Stimulated activated CD4-positive, alpha-beta T cell treated with anti-CD3 and anti-CD28 coated beads, TNF-alpha, amount 100 ng/mL, for 1 hour (primary cell): ENCODE data around the gene STAMBPL1.

Source experiments
- DNase-seq, 3 donors: peaks; one replicate each; pipeline ENCODE4 v3.0.0-alpha.2; 2020; ENCODE audit warnings: low read depth in 3 of 3, low spot score in 1 of 3

The STAMBPL1 gene

DNA sequence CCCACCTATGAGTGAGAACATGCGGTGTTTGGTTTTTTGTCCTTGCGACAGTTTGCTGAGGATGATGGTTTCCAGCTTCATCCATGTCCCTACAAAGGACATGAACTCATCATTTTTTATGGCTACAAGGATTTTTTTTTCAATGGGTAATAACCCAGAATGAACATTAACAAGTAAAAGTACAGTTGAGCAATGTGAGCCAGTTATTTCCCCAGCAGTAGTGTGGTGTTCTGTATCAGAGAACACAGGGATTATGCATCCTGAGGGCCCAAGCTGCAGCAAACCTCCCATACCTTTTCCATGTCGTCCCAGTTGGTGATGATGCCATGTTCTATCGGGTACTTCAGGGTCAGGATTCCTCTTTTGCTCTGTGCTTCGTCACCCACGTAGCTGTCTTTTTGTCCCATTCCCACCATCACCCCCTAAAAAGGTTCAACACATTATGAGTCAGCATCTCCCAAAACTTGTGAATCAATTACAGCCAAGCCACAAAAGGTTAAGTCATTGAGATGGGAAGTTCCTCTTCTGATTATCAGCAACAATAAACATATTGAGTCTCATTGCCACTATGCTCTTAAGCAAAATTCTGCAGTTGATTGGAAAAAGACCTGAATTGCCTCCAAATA, 67.0 kb downstream of the STAMBPL1 start:
- no peak for DNase-seq

DNA sequence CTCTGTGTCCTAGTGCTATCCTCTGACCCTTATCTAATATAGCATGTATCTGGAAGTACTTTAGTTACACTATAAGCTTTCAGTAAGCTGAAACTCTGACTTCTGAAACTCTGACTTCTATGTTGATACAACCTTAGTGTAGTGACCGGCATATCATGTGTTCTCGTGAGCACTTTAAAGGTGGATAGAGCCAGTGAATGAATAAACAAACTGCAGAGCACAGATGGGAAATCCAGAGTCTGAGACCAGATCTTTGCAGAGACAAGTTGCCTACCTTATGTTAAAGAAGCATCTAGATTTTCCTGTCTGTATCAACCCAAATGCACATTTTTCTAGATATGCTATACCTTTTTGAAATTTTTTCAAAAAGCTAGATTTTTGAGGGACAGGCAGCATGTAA, 69.0 kb downstream of the STAMBPL1 start:
- DNase-seq = no peak

DNA sequence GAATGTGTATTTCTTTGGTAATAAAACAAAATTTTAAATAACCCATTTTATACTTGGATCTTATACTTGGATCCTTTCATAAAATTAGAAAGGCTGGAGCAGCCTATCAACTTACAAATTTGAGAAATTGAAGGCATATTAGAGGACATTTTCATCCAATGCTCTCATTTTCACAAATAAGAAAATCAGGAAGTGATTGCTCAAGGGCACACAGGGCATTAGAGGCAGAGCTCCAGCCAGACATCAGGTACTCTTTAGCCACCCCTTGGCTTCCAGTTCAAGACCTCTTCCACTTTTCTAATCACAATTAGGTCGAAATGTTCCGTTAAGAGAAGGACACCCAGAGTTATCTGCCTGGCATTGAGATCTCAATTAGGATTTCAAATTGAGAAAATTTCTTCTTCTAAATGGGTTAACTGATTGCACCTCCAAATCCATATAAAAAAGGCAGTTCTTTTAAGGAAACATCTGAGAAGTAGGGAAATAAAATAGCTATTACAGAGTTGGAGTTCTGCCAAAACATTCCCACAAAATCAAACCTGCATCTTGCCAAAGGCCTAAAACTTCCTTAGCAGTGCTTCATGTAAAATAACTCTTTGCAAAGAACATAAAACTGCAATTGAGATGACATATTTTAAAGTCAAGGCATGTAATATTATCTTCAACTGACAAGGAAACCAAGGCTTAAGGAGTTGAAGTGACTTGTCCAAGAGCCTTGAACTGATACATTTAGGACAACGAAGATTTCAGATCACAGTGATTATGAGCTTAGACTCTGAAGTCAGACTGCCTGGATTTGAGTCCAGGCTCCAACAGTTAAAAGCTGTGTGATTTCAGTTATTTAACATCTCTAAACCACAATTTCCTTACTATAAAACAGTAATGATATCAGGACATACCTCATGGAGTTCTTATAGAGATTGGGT, 70.1 kb downstream of the STAMBPL1 start:
- DNase-seq = no peak

DNA sequence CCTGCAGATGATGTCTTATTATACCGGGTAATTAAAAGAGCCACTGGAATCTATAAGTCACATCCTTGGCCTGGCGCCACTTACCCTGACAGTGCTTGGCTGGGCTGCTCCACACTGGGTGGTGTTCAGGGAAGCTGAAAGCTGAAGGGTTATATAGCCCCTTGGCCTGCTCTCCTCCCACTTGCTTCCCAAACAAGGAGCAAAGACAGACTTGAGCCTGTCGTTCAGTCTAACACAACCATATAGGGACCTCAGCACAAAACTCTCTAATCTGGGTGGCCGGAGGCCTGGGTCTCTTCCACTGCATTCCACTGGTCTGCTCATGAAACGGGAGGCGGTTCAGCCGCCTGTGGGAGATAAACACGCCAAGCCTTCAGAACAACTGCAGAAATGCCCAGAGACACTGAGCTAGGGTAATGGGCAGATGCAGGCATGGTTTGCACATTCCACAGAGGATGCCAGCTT, 72.6 kb downstream of the STAMBPL1 start, which contains the start of gene ACTA2:
ACTA2 (minus strand) TSS at position 127 of the 465 bp plus-strand sequence. CDS start 3,843 bp downstream, outside the sequence.
- no peak for DNase-seq

DNA sequence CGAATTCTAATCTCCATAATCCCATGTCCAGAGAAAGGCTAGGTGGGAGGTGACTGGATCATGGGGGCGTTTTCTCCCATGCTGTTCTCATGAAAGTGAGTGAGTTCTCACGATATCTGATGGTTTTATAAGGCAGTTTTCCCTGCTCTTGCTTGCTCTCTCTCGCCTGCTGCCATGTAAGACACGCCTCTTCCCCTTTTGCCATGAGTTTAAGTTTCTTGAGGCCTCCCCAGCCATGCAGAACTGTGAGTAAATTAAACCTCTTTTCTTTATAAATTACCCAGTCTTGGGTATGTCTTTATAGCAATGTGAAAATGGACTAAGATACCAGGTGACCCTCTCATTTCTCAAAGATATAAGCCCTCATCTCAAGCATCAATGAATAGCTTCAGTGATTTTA, 73.6 kb downstream of the STAMBPL1 start:
- DNase-seq = no peak

DNA sequence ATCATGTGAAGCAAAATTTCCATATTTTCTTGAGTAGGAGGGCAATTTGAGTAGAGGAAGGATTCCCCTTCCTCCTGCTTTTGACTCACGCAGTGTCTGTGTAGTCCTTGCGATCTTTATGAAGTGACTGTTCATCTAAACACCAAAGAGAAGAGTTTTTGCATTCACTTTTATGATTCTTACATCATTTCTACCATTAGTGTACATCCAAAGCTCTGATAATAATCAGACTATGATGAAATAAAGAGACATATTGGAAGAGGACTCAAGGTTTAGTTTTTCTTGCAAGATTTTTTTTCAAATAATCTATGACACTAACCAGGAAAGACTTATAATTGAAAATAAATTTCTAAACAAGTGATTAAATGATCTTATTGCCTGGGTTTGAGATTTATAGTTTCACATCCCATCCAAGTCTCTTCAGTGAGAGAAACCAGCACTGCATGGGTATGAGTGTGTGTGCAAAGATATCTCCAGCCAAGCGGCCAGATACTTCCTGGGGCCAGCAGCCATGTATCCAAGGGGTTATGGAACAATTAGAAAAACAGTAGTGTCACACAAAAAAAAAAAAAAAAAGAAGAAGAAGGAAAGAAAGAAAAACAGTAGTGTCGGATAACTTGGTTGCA, 74.5 kb downstream of the STAMBPL1 start:
- no peak for DNase-seq

DNA sequence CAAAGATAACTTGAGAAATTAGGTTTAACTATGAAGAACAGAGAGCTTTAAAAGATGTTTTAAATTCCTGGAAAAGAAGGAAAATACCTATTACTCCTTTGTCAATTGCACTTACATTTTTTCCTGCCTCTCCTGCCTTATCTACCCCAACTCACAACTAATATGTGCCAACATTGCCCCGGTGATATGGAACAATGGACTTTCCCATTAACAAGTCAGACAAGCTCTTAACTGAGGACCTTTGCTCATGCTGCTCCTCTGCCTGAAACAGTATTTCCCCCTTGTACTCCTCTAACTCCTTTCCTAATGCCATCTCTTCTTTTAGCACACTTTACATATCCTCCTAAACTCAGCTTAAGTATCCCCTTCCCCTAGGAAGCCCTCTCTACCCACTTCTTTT, 77.3 kb downstream of the STAMBPL1 start:
- no peak for DNase-seq

DNA sequence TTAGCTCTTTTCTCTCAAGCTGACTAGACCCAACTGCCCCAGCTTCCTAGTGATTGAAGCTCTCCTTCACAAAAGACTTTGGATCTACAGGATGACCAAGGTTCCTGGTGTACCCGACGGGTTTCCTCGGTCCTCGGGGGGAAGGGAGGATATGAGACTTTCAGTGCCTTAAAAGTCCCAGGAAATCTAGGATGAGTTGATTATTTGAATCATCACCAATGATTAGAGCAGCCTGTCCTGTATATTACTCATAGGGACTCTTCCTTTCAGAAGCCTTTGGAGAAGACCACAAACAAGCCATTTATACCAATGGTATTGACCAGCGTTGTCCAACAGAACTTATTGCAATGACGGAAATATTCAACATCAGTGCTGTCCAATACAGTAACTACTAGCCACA, 78.7 kb downstream of the STAMBPL1 start:
- no peak for DNase-seq

DNA sequence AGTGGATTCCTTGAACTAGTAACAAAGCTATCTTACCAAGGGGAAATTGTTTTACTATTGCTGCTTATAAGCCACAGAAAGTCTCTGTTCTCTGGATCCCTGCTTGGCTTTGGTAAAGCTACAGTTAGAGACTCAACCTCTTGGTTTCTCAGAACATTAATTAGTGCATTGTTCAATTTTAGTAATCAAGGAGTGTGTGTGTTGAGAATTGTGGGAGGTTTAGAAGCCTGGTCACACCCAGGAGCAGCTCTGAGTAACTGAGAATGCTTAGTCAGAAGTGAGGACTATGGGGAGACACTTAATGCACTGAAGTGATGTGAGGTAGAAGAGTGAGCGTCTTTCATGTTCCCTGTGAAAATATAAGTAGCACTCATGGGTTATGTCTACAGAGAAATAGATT, 80.8 kb downstream of the STAMBPL1 start:
- DNase-seq = no peak

DNA sequence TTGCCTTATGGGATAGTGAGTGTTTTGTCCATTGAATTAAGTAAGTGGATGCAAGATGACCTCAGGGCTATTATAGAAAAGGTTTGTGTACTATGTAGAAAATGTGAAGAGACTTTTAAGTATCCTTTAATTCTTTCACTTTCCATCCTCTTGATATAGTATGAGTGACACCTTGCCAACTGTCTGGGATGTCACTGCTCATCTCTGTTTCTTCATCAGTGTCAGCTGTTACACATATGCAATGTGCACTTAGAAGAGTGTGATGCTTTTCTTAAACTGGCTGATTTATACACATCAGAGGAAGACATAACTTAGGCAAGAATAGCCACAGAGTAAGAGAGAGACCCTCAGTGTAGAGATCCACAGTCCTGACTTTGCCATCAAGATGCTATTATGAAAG, 81.2 kb downstream of the STAMBPL1 start:
- DNase-seq = no peak

DNA sequence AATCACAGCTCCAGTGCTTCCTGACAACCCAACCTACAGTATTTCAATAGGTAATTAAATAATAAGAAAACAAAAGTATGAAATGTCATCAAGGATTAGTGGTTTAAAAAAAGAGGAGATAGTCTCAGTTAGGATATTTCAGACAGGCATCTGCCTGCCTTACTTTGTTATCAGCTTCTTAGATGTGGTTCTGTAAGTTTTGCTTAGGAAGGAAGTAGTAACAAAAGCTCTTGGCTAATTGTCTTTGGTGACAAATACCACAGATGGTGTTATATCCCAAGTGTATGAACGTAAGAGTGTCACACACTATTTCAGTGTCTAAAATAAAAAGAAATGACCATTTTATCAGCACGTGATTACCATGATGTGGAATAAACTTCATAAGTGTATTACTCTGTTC, 82.3 kb downstream of the STAMBPL1 start:
- no peak for DNase-seq

DNA sequence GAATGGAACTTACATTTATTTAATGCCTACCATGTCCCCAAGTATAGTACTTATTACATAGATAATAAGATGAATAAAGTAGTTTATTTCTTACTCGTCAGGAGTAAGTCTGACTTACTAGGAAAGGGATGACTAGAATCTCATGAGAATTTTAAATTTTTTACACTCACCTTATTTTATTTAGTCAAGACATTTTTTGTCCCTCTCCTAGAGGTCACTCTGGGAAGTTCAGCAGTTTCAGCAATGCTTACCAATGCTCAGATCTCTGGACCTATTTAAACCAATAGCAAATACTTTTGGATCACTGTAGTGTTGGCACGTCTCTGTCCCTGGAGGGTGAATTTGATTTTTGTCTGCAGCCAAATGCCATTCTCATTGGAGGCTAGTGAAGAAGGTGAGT, 83.3 kb downstream of the STAMBPL1 start:
- no peak for DNase-seq

DNA sequence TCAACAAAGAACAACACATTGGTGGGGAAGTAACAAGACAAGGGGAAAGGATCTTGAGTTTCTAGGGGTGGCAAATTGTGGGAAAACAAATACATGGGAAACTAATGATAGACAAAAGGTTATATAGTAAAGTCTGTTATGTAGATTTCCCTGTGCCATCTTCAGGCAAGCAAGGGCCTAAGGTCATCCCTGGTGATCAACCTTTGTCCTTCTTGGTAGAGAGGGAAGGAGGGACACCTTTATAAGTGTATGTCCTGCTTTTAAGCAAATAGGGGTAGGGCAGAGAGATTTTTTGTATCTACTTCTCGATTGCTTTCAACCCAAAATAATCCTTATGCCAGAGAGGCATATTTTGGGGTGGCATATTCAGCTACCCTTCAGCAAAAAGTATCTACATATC, 84.3 kb downstream of the STAMBPL1 start:
- no peak for DNase-seq

DNA sequence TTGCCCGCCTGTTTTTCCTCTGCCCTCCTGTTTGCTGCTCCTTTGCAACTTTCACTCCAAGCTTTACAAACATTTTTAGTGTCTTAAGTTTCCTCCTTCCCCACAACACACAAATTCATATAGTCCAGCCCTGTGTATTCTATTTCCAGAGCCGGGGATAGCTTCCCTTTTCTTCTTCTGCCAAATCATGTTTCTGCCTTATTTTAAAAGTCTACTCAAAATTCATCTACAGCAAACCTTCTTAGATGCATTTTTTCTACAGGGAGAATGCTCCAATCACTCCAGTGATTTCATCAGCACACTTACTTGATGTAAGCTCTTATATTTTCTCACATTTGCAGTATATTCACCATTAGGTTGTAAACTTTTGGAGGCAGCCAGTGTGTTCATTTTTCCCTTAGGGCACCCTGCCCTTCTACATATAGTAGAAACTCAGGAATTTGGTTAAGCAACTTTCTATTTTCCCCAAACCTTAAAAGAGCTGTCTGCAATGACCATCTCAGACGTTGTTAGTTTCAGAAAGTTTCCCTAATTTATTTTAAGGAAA, 84.9 kb downstream of the STAMBPL1 start:
- DNase-seq = no peak

DNA sequence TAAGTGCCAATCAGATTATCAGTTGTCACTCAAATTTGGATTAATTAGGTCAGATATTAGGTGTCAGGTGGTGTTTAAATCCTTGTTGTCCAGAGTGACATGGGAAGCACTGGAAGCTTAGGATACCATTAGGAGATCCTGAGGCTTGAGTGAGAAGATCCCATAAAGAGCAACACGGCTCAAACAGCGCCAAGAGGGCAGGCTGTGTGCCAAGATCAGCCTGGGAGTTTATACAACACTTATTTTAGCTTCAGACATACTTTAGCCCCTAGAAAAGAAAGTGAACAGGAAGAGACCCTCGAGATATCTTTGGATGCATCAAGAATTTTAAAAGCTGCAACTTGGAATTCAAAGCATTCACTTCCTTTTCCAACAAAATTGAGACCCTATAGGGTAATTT, 86.8 kb downstream of the STAMBPL1 start:
- no peak for DNase-seq

DNA sequence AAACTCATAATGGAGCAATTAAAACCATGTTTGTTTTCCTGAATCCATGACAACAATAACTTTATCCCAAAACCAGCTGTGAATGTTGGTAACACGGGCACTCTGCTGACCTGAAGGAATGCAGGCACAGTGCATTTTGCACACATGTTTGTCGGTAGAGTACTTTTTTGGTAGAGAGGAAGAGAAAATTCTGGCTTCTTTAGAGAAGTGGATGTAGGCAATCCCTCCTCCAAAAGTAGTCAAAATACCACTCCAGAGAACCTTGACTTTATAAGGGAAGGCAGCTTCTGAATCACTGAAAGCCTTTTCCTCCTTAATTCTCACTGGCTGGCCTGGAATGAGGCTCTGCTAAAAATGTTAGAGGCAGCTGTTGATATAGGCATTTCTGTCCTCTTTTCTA, 88.3 kb downstream of the STAMBPL1 start:
- no peak for DNase-seq

DNA sequence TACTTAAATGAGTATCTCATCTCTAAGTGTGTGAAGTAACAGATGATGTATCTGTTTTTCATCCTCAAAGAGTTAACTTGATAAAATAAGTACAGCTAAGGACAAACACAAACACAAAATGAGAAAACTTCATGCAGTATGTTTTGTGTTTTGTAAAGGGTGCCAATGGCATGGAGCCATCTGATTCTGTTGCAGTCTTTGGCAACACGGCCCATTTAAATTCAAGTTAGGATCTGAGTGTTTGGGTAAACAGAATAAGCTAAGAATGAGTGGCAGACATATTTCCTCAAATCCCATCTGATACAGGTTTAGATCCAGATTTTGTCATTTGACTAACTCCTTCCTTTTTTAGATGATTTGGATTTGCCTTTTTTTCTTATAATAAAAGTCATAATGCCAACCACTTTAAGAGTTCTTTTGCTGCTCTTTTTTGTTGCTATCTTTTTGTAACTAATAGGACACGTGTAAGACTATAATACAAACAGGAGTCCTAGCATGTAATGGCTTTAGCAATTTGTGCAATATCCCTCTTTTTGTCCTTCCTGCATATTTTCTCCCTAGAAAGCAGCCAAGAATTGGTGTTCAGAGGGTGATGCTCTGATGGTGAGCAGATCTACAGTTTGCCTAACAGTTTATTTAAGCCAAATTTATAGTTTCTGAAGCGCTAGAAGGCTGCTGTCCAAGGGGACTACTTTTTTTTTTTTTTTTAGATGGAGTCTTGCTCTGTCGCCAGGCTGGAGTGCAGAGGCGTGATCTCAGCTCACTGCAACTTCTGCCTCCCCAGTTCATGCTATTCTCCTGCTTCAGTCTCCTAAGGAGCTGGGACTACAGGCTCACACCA, 91.4 kb downstream of the STAMBPL1 start:
- no peak for DNase-seq
